CD14-positive monocyte (primary cell): ENCODE data around the gene POMC. TPM values are rescaled to one million over a fixed set of nuclear protein-coding genes. Genes with fewer than 3 reads are reported as not detected.
"Not testable (repeated sequence)": the region's sequence is repeated elsewhere in the genome, so short reads cannot be mapped to it uniquely, and the experiment has no call there.

Source experiments
- DNase-seq, 3 donors: peaks; one replicate each; pipeline ENCODE4 v3.0.0-alpha.2; 2011 to 2022
- H2AFZ ChIP-seq: 2 replicates; pipeline ENCODE4 v1.6.0; 2012; ENCODE audit warnings: mild to moderate bottlenecking, low read depth, low read length, inconsistent platforms; ENCODE audit not compliant: insufficient read depth, poor library complexity, severe bottlenecking
- H3K27ac ChIP-seq, 2 donors: 1 replicate in 1 of 2; 2 replicates in 1 of 2; pipeline ENCODE4 v1.5.1; 2012 to 2013; ENCODE audit warnings: low read length in 2 of 2, control low read depth in 1 of 2, inconsistent platforms in 1 of 2, low read depth in 1 of 2, mild to moderate bottlenecking in 1 of 2
- H3K27me3 ChIP-seq, 2 donors: one replicate each; pipeline versions ENCODE4 v1.6.0 to v1.6.1; 2011 to 2013; ENCODE audit warnings: low read length in 2 of 2; ENCODE audit not compliant: control insufficient read depth in 2 of 2, insufficient read depth in 2 of 2
- H3K36me3 ChIP-seq, 2 donors: replicated peaks in 1 of 2; 1 replicate in 1 of 2; 2 replicates in 1 of 2; pipeline versions ENCODE4 v1.5.1 to v1.6.1; 2012 to 2013; ENCODE audit warnings: low read length in 2 of 2, control low read depth in 1 of 2, inconsistent platforms in 1 of 2, mild to moderate bottlenecking in 1 of 2; ENCODE audit not compliant: insufficient read depth in 2 of 2, control insufficient read depth in 1 of 2
- H3K4me1 ChIP-seq, 2 donors: 1 replicate in 1 of 2; 2 replicates in 1 of 2; pipeline versions ENCODE4 v1.5.1 to v1.6.1; 2012 to 2013; ENCODE audit warnings: low read length in 2 of 2, control low read depth in 1 of 2, inconsistent platforms in 1 of 2, mild to moderate bottlenecking in 1 of 2, moderate library complexity in 1 of 2; ENCODE audit not compliant: insufficient read depth in 2 of 2, control insufficient read depth in 1 of 2
- H3K4me2 ChIP-seq: replicated peaks from 2 replicates; pipeline ENCODE3; 2012; ENCODE audit warnings: low read length, moderate library complexity, mild to moderate bottlenecking; ENCODE audit not compliant: poor library complexity, severe bottlenecking; ENCODE audit errors: extremely low read depth
- H3K4me3 ChIP-seq, 3 experiments: fragments of 200-600 bp in 1 of 3; sonication (generic) in 1 of 3; replicated peaks in 1 of 3; 1 replicate in 2 of 3; 2 replicates in 1 of 3; pipeline ENCODE4 v1.5.1; 2011 to 2013; ENCODE audit warnings: low read length in 3 of 3, mild to moderate bottlenecking in 3 of 3, control low read depth in 2 of 3, low read depth in 2 of 3, inconsistent platforms in 1 of 3, moderate library complexity in 1 of 3
- H3K79me2 ChIP-seq: 2 replicates; pipeline ENCODE4 v1.6.0; 2012; ENCODE audit warnings: mild to moderate bottlenecking, control low read depth, inconsistent platforms, low read length, moderate library complexity; ENCODE audit not compliant: insufficient read depth
- H3K9ac ChIP-seq: 2 replicates; pipeline ENCODE4 v1.6.0; 2017; ENCODE audit warnings: low read length, mild to moderate bottlenecking; ENCODE audit not compliant: insufficient read depth, poor library complexity, severe bottlenecking
- H3K9me3 ChIP-seq, 2 donors: replicated peaks in 1 of 2; 1 replicate in 1 of 2; 2 replicates in 1 of 2; pipeline versions ENCODE4 v1.5.1 to v1.6.1; 2012 to 2013; ENCODE audit warnings: low read length in 2 of 2, control low read depth in 1 of 2; ENCODE audit not compliant: control insufficient read depth in 1 of 2, insufficient read depth in 1 of 2
- H4K20me1 ChIP-seq: 2 replicates; pipeline ENCODE4 v1.6.0; 2012; ENCODE audit warnings: mild to moderate bottlenecking, low read length, control low read depth, moderate library complexity; ENCODE audit not compliant: insufficient read depth
- H3K27ac Mint-ChIP-seq, 7 donors: one replicate each; pipeline ENCODE4 v1.8.0; 2020; ENCODE audit warnings: mild to moderate bottlenecking in 7 of 7, mixed read lengths in 7 of 7, moderate library complexity in 6 of 7, inconsistent platforms in 2 of 7
- H3K27me3 Mint-ChIP-seq, 3 donors: one replicate each; pipeline ENCODE4 v1.8.0; 2021 to 2022; ENCODE audit warnings: low read depth in 3 of 3, mild to moderate bottlenecking in 3 of 3, mixed read lengths in 3 of 3, moderate library complexity in 3 of 3, inconsistent platforms in 1 of 3
- H3K36me3 Mint-ChIP-seq, 2 donors: one replicate each; pipeline ENCODE4 v1.8.0; 2020; ENCODE audit warnings: mixed read lengths in 2 of 2, inconsistent platforms in 1 of 2, mild to moderate bottlenecking in 1 of 2
- H3K4me1 Mint-ChIP-seq: one replicate; pipeline ENCODE4 v1.8.0; 2020; ENCODE audit warnings: mild to moderate bottlenecking, mixed read lengths
- H3K4me3 Mint-ChIP-seq, 2 donors: one replicate each; pipeline ENCODE4 v1.8.0; 2020; ENCODE audit warnings: mild to moderate bottlenecking in 2 of 2, mixed read lengths in 2 of 2, moderate library complexity in 1 of 2
- H3K9me3 Mint-ChIP-seq, 7 donors: one replicate each; pipeline ENCODE4 v1.8.0; 2020 to 2022; ENCODE audit warnings: mixed read lengths in 7 of 7, mild to moderate bottlenecking in 6 of 7, moderate library complexity in 6 of 7, inconsistent platforms in 2 of 7
- CTCF ChIP-seq: fragments of 200-600 bp; IDR thresholded peaks from one replicate; pipeline ENCODE4 v1.8.0; 2022; ENCODE audit warnings: antibody characterized with exemption, mild to moderate bottlenecking
- WGBS: methylation state at CpG from one replicate; pipeline ENCODE4 v1.1.5; 2013; ENCODE audit warnings: missing lambda C conversion rate; ENCODE audit not compliant: insufficient coverage; 5-methylcytosine and 5-hydroxymethylcytosine counted together
- intact Hi-C, 2 donors: fragments of 100-400 bp; cut with micrococcal nuclease; formaldehyde crosslinking; loops; one replicate each; pipeline versions ENCODE4 v1.15.0 to v1.15.1; 2023
- polyA plus RNA-seq, 3 donors: library from polyadenylated mRNA; depleted of rRNA in 1 of 3; unstranded in 2 of 3; stranded (reverse) in 1 of 3; fragments of 300-500 nt in 2 of 3; fragments of >200 nt in 1 of 3; fragmentation: Illumina TruSeq in 2 of 3; gene quantifications; 1 replicate in 2 of 3; 2 replicates in 1 of 3; pipeline ENCODE4 v1.2.3, GENCODE V29; 2012 to 2021

Gene POMC
- polyA plus RNA-seq, 3 donors = 3.5 to 4.7 (median 4.6) TPM

- Histone ChIP-seq H3K4me3 (no peak overlapping the region), H3K9me3 (peaks cover 0 to under 1% of the 10 kb centered on the region in 2 donors), H2AFZ (no peak overlapping the region), H3K27me3 (no peaks in the 10 kb centered on the region), H4K20me1 (no peaks in the 10 kb centered on the region), H3K27ac (no peak overlapping the region), H3K9ac (no peak overlapping the region), H3K4me1 (peaks cover 0 to 1% of the 10 kb centered on the region in 2 donors), H3K4me2 (no peak overlapping the region), H3K36me3 (no peaks in the 10 kb centered on the region), H3K79me2 (no peaks in the 10 kb centered on the region)
- peaks cover 0 to 3% of the 10 kb centered on the region in 2 donors for H3K36me3 Mint-ChIP-seq
- intact Hi-C loops = no loop called here
- no peak for TF ChIP-seq CTCF
- H3K9me3 Mint-ChIP-seq = peaks cover 0 to 8% (median 3%) of the 10 kb centered on the region in 7 donors
- no peak overlapping the region for H3K27ac Mint-ChIP-seq
- no peak for DNase-seq
- H3K27me3 Mint-ChIP-seq = peaks cover 2 to 10% (median 3%) of the 10 kb centered on the region in 3 donors
- H3K4me1 Mint-ChIP-seq = peaks cover 9% of the 10 kb centered on the region
- WGBS = 90% methylated on average over 3 of the region's 10 CpGs
- no peak overlapping the region for H3K4me3 Mint-ChIP-seq
Measured at GRCh38 chr2:25155401-25155800, 13.0 kb downstream of the POMC start.

GRCh38 chr2:25151718-25152117 lies 16.7 kb downstream of the POMC start:
- no peak for TF ChIP-seq CTCF
- Mint-ChIP-seq H3K9me3 (peaks cover 0 to 3% (median 0%) of the 10 kb centered on the region in 7 donors), H3K36me3 (peaks cover 0 to 2% of the 10 kb centered on the region in 2 donors), H3K27me3 (peaks cover 2 to 7% (median 3%) of the 10 kb centered on the region in 3 donors), H3K4me3 (no peak overlapping the region), H3K4me1 (no peaks in the 10 kb centered on the region), H3K27ac (no peak overlapping the region)
- no peaks in the 10 kb centered on the region for H3K36me3 ChIP-seq
- no peak for DNase-seq
- no peak overlapping the region for H3K27ac ChIP-seq
- no peaks in the 10 kb centered on the region for H3K9me3 ChIP-seq
- no peaks in the 10 kb centered on the region for H3K27me3 ChIP-seq
- no peaks in the 10 kb centered on the region for H4K20me1 ChIP-seq
- intact Hi-C loops = no loop called here
- H3K4me1 ChIP-seq = no peaks in the 10 kb centered on the region
- no peak overlapping the region for H3K4me3 ChIP-seq
- 87% methylated on average over 3 of the region's 12 CpGs for WGBS
- no peak overlapping the region for H2AFZ ChIP-seq
- no peaks in the 10 kb centered on the region for H3K79me2 ChIP-seq
- no peak overlapping the region for H3K4me2 ChIP-seq
- no peak overlapping the region for H3K9ac ChIP-seq

- H3K4me1 Mint-ChIP-seq, H3K27me3 Mint-ChIP-seq, H3K4me3 ChIP-seq, H3K27ac ChIP-seq, H3K4me3 Mint-ChIP-seq, H3K9me3 ChIP-seq, H2AFZ ChIP-seq, H3K4me2 ChIP-seq, DNase-seq, H3K9ac ChIP-seq, H4K20me1 ChIP-seq, H3K79me2 ChIP-seq, H3K36me3 ChIP-seq, intact Hi-C loops, H3K27ac Mint-ChIP-seq, H3K9me3 Mint-ChIP-seq, H3K36me3 Mint-ChIP-seq, H3K27me3 ChIP-seq, H3K4me1 ChIP-seq: not testable (repeated sequence)
- 67% methylated on average over 3 of the region's 5 CpGs for WGBS
Measured at GRCh38 chr2:25150993-25151392, 17.4 kb downstream of the POMC start.
